ENCODE measurements around the gene PPP1R16B. TPM values are rescaled to one million over a fixed set of nuclear protein-coding genes. Genes with fewer than 3 reads are reported as not detected.

The PPP1R16B gene
- polyA plus RNA-seq, 1 donor from 2014 or later = 1.9 TPM

GRCh38 chr20:38917657-38918056 lies 112.2 kb downstream of the PPP1R16B start:
- Histone ChIP-seq H4K20me1 (ENCODE audit: insufficient read depth) (no peaks in the 10 kb centered on the region), H3K9me3 (ENCODE audit: low read length) (no peaks in the 10 kb centered on the region), H3K27me3 (ENCODE audit: insufficient read depth, low read depth, low read length) (no peaks in the 10 kb centered on the region), H2AFZ (ENCODE audit: low read depth, low read length) (no peak overlapping the region), H3F3A (ENCODE audit: insufficient read depth, low read length, poor library complexity, severe bottlenecking) (no peaks in the 10 kb centered on the region), H3K79me2 (replicated peaks; ENCODE audit: insufficient read depth, low read length) (no peaks in the 10 kb centered on the region), H3K4me2 (ENCODE audit: low read length) (no peak overlapping the region), H3K36me3 (ENCODE audit: insufficient read depth, low read length) (no peaks in the 10 kb centered on the region), H3K27ac (ENCODE audit: low read length) (no peak overlapping the region), H3K4me3 (ENCODE audit: low read length) (no peak overlapping the region), H3K9me2 (ENCODE audit: insufficient read depth, low read length) (no peaks in the 10 kb centered on the region), H3K9ac (ENCODE audit: low read length) (no peak overlapping the region)
- no peak for TF ChIP-seq TAF1 (IDR thresholded peaks at IDR 0.05; ENCODE audit: low read depth)
- no peak for TF ChIP-seq CTCF (IDR thresholded peaks at IDR 0.05; ENCODE audit: poor library complexity, severe bottlenecking)
- TF ChIP-seq EZH2 (IDR thresholded peaks at IDR 0.05; ENCODE audit: borderline replicate concordance, insufficient read depth, low read length, poor library complexity, severe bottlenecking) = no peak
- no peak for TF ChIP-seq POLR2AphosphoS5 (IDR thresholded peaks at IDR 0.05)
- TF ChIP-seq SMC3 (conservative IDR thresholded peaks at IDR 0.05; ENCODE audit: poor library complexity) = no peak
- TF ChIP-seq MXI1 (conservative IDR thresholded peaks at IDR 0.05; ENCODE audit: poor library complexity, severe bottlenecking) = no peak
- TF ChIP-seq RAD21 (conservative IDR thresholded peaks at IDR 0.05) = no peak
- TF ChIP-seq EP300 (conservative IDR thresholded peaks at IDR 0.05; ENCODE audit: poor library complexity, severe bottlenecking) = no peak
- no peak for TF ChIP-seq REST (IDR thresholded peaks at IDR 0.05; ENCODE audit: borderline replicate concordance)

- no peaks in the 10 kb centered on the region for H4K20me1 ChIP-seq (ENCODE audit: insufficient read depth)
- H3K4me3 ChIP-seq (ENCODE audit: low read length) = no peak overlapping the region
- H3K27ac ChIP-seq (ENCODE audit: low read length) = no peak overlapping the region
- no peak overlapping the region for H3K9ac ChIP-seq (ENCODE audit: low read length)
- H3K4me2 ChIP-seq (ENCODE audit: low read length) = no peak overlapping the region
- no peaks in the 10 kb centered on the region for H3K36me3 ChIP-seq (ENCODE audit: insufficient read depth, low read length)
- H3K27me3 ChIP-seq (ENCODE audit: insufficient read depth, low read depth, low read length) = no peaks in the 10 kb centered on the region
- H3K9me3 ChIP-seq (ENCODE audit: low read length) = no peaks in the 10 kb centered on the region
- no peak for TF ChIP-seq SMC3 (conservative IDR thresholded peaks at IDR 0.05; ENCODE audit: poor library complexity)
- no peak for TF ChIP-seq CTCF (IDR thresholded peaks at IDR 0.05; ENCODE audit: poor library complexity, severe bottlenecking)
- no peak for TF ChIP-seq REST (IDR thresholded peaks at IDR 0.05; ENCODE audit: borderline replicate concordance)
- TF ChIP-seq POLR2AphosphoS5 (IDR thresholded peaks at IDR 0.05) = no peak
- TF ChIP-seq EP300 (conservative IDR thresholded peaks at IDR 0.05; ENCODE audit: poor library complexity, severe bottlenecking) = no peak
- no peak for TF ChIP-seq TAF1 (IDR thresholded peaks at IDR 0.05; ENCODE audit: low read depth)
- TF ChIP-seq RAD21 (conservative IDR thresholded peaks at IDR 0.05) = no peak
- no peak for TF ChIP-seq MXI1 (conservative IDR thresholded peaks at IDR 0.05; ENCODE audit: poor library complexity, severe bottlenecking)
- no peak for TF ChIP-seq EZH2 (IDR thresholded peaks at IDR 0.05; ENCODE audit: borderline replicate concordance, insufficient read depth, low read length, poor library complexity, severe bottlenecking)
- H2AFZ ChIP-seq (ENCODE audit: low read depth, low read length) = no peak overlapping the region
- H3K79me2 ChIP-seq (replicated peaks; ENCODE audit: insufficient read depth, low read length) = no peaks in the 10 kb centered on the region
- H3F3A ChIP-seq (ENCODE audit: insufficient read depth, low read length, poor library complexity, severe bottlenecking) = no peaks in the 10 kb centered on the region
- H3K9me2 ChIP-seq (ENCODE audit: insufficient read depth, low read length) = no peaks in the 10 kb centered on the region
Measured at GRCh38 chr20:38918172-38918571, 112.7 kb downstream of the PPP1R16B start.
